ENCODE measurements around the gene ACOXL. TPM values are rescaled to one million over a fixed set of nuclear protein-coding genes. Genes with fewer than 3 reads are reported as not detected.

ACOXL gene
- total and polyA plus RNA-seq, 4 donors = 4.4 to 32.8 (median 12.2) TPM

DNA sequence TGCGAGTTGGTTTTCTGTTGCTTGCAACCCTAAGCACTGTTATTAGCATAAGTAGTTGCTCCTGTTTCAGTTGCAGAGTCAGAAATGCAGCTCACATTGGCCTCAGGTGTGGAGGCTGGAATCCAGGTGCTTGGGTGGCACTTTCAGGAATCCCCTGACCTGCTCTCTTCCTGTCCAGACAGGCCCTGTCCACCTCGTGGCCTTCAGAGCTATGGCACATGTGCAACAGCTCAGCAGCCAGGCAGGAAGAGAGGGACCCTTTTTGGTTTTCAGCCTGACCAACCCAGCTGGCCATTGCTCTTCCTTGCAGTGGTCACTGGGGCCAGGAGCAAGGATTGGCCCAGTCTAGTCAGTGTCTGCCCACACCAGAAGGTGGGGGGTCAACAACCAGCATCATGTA is 12.7 kb downstream of the ACOXL start:
- H3K4me1 ChIP-seq (ENCODE audit: control insufficient read depth in 5 of 5, insufficient read depth in 5 of 5, low read length in 5 of 5) = peaks cover 0 to 4% (median 0%) of the 10 kb centered on the region in 5 donors
- ATAC-seq (ENCODE audit: insufficient read depth, low FRiP score) = no peak
- H3K4me3 ChIP-seq = no peak overlapping the region
- WGBS, 2 donors = 76 to 91% methylated on average over 2 of the region's 2 CpGs
- H3K27ac ChIP-seq (ENCODE audit: low read depth in 1 of 2, low read length in 1 of 2) = no peak overlapping the region
- H3K27me3 ChIP-seq (ENCODE audit: control insufficient read depth in 3 of 3, insufficient read depth in 3 of 3, low read length in 2 of 3) = peaks cover 0 to 10% (median 7%) of the 10 kb centered on the region in 3 donors
- no peaks in the 10 kb centered on the region for H3K36me3 ChIP-seq (ENCODE audit: control insufficient read depth in 4 of 4, insufficient read depth in 4 of 4, low read length in 4 of 4)
- no peak for DNase-seq
- TF ChIP-seq, protein P1, sequence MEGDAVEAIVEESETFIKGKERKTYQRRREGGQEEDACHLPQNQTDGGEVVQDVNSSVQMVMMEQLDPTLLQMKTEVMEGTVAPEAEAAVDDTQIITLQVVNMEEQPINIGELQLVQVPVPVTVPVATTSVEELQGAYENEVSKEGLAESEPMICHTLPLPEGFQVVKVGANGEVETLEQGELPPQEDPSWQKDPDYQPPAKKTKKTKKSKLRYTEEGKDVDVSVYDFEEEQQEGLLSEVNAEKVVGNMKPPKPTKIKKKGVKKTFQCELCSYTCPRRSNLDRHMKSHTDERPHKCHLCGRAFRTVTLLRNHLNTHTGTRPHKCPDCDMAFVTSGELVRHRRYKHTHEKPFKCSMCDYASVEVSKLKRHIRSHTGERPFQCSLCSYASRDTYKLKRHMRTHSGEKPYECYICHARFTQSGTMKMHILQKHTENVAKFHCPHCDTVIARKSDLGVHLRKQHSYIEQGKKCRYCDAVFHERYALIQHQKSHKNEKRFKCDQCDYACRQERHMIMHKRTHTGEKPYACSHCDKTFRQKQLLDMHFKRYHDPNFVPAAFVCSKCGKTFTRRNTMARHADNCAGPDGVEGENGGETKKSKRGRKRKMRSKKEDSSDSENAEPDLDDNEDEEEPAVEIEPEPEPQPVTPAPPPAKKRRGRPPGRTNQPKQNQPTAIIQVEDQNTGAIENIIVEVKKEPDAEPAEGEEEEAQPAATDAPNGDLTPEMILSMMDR (IDR thresholded peaks at IDR 0.05; ENCODE audit: control extremely low read depth, extremely low read depth) = no peak
- no peaks in the 10 kb centered on the region for H3K9me3 ChIP-seq (ENCODE audit: control insufficient read depth in 4 of 4, insufficient read depth in 3 of 4, low read length in 3 of 4)
- no peak overlapping the region for H3K9ac ChIP-seq (ENCODE audit: insufficient read depth in 1 of 2, low read length in 2 of 2)

DNA sequence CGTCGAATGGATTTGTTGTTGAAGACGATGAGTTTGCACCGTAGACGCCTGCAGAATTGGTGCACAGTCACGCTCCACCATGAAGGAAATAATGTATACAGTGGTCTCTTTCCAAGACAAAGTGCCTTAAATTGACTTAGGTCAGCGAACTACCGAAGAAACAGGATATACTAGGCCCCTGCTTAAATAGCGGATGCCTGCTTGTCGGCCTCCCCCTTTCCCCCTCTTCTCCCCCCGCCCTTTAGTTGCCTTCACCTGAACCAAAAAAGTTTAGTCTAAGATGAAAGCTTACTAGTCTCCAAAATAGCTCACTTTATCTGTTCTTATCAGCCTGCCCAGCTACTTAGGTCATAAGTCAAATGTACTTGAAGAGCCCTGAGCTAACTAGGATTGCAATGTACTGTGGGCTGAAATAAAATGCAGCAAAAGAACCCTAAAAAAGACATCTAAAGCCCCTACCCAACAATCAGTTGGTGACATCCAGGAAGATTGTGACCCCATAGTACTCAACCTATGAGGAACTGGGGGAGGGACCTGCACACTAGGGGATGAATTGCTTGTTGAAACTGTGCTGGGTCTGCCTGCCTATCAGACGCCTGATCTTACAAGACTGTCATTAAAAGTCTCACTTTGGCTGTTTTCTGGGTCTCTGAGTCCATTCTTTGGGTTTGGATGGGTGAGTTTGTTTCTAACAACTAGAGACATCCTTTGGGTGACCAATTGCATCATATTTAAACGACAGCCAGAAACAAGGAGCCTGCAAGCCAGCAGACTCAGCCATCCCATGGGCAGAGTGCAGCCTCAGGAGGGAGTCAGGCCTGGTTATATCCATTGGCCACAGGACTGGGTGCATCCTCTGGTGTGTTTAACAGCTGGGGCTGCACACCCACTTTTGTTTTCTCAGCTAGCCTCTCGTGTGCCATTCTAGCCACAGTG is 14.5 kb downstream of the ACOXL start:
- H3K27ac ChIP-seq (ENCODE audit: low read depth in 1 of 2, low read length in 1 of 2) = no peak overlapping the region
- H3K27me3 ChIP-seq (ENCODE audit: control insufficient read depth in 3 of 3, insufficient read depth in 3 of 3, low read length in 2 of 3) = peaks cover 0 to 12% (median 7%) of the 10 kb centered on the region in 3 donors
- no peak overlapping the region for H3K9ac ChIP-seq (ENCODE audit: insufficient read depth in 1 of 2, low read length in 2 of 2)
- DNase-seq = no peak
- TF ChIP-seq, protein P1 (IDR thresholded peaks at IDR 0.05; ENCODE audit: control extremely low read depth, extremely low read depth) = no peak
- H3K4me1 ChIP-seq (ENCODE audit: control insufficient read depth in 5 of 5, insufficient read depth in 5 of 5, low read length in 5 of 5) = peaks cover 0 to 4% (median 0%) of the 10 kb centered on the region in 5 donors
- H3K9me3 ChIP-seq (ENCODE audit: control insufficient read depth in 4 of 4, insufficient read depth in 3 of 4, low read length in 3 of 4) = no peaks in the 10 kb centered on the region
- H3K4me3 ChIP-seq = no peak overlapping the region
- WGBS, 2 donors = 70 to 83% methylated on average over 14 of the region's 14 CpGs
- ATAC-seq (ENCODE audit: insufficient read depth, low FRiP score) = no peak
- no peaks in the 10 kb centered on the region for H3K36me3 ChIP-seq (ENCODE audit: control insufficient read depth in 4 of 4, insufficient read depth in 4 of 4, low read length in 4 of 4)

DNA sequence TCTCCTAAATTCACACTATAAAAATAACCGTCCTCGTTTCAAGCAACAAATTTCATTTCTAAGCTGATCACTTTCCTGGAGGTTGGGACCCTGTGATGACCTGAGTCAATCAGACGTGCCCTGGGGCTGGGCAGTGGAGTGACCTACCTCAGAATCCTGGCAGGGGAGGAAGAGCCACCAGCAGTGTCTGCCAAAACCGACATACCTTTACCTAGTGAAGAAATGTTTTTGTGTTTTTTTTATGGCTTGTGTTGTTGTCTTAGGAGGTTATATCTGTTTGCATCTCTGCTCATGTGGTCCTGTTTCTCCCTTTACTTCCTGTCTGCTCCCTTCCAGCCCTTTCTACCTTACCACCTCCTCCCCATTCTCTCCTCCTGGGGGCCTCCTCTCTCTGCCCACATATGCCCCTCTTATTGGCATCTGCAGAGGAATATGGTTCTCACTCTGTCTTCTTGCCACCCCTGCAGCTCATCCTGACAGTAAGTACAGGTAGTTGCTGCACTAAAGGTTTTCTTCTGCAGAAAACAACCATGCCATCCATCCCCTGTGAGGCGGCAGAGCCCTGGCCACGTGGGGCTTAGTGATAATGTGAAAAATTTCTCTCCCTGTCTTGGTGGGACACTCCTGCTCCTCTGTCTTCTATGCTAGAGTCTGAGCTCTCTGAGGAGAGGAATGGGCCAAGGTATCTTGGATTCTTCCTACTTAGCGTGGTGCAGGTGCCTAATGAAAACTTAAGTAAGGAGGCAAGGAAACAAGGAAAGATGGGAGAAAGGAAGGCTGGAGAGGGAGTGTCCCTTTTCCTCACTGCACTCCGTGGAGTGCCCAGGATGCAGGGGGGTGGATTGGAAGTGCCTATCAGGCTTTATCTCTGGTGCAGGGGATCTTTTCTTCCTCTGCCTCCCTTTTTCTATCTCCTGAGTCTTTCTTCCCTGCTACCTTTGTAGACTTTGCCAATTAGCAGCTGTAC is 15.4 kb downstream of the ACOXL start:
- TF ChIP-seq, protein P1 (IDR thresholded peaks at IDR 0.05; ENCODE audit: control extremely low read depth, extremely low read depth) = no peak
- Histone ChIP-seq H3K4me3 (no peak overlapping the region), H3K27me3 (ENCODE audit: control insufficient read depth in 3 of 3, insufficient read depth in 3 of 3, low read length in 2 of 3) (peaks cover 0 to 12% (median 7%) of the 10 kb centered on the region in 3 donors), H3K4me1 (ENCODE audit: control insufficient read depth in 5 of 5, insufficient read depth in 5 of 5, low read length in 5 of 5) (peaks cover 0 to 4% (median 0%) of the 10 kb centered on the region in 5 donors), H3K9ac (ENCODE audit: insufficient read depth in 1 of 2, low read length in 2 of 2) (no peak overlapping the region), H3K27ac (ENCODE audit: low read depth in 1 of 2, low read length in 1 of 2) (no peak overlapping the region), H3K36me3 (ENCODE audit: control insufficient read depth in 4 of 4, insufficient read depth in 4 of 4, low read length in 4 of 4) (no peaks in the 10 kb centered on the region), H3K9me3 (ENCODE audit: control insufficient read depth in 4 of 4, insufficient read depth in 3 of 4, low read length in 3 of 4) (no peaks in the 10 kb centered on the region)
- ATAC-seq (ENCODE audit: insufficient read depth, low FRiP score) (no peak), DNase-seq (no peak)
- WGBS, 2 donors = 54 to 60% methylated on average over 8 of the region's 8 CpGs

Measured in lung (tissue), 12 donors.